Suprapubic skin (tissue), 4 donors: ENCODE data around the gene REEP3.

Source experiments
- EP300 ChIP-seq: sonication (generic); formaldehyde crosslinking; IDR thresholded peaks from one replicate; pipeline ENCODE4 v1.6.1; 2017; ENCODE audit warnings: antibody characterized with exemption
- POLR2A ChIP-seq, 2 donors: fragments of 450-650 bp; IDR thresholded peaks; one replicate each; pipeline ENCODE4 v1.6.1; 2017; ENCODE audit warnings: antibody characterized with exemption in 2 of 2, mild to moderate bottlenecking in 2 of 2, moderate library complexity in 2 of 2
- POLR2AphosphoS5 ChIP-seq, 3 donors: sonication (generic); formaldehyde crosslinking; IDR thresholded peaks; one replicate each; pipeline ENCODE4 v1.6.1; 2017; ENCODE audit warnings: antibody characterized with exemption in 3 of 3
- TF ChIP-seq, protein P1 (sequence below), 2 donors: fragments of 200-600 bp in 1 of 2; fragments of 450-650 bp in 1 of 2; sonication (generic) in 1 of 2; IDR thresholded peaks; one replicate each; pipeline ENCODE4 v1.5.1; 2016 to 2019; ENCODE audit warnings: antibody characterized with exemption in 2 of 2, mild to moderate bottlenecking in 1 of 2, moderate library complexity in 1 of 2

- TF ChIP-seq, protein P1, sequence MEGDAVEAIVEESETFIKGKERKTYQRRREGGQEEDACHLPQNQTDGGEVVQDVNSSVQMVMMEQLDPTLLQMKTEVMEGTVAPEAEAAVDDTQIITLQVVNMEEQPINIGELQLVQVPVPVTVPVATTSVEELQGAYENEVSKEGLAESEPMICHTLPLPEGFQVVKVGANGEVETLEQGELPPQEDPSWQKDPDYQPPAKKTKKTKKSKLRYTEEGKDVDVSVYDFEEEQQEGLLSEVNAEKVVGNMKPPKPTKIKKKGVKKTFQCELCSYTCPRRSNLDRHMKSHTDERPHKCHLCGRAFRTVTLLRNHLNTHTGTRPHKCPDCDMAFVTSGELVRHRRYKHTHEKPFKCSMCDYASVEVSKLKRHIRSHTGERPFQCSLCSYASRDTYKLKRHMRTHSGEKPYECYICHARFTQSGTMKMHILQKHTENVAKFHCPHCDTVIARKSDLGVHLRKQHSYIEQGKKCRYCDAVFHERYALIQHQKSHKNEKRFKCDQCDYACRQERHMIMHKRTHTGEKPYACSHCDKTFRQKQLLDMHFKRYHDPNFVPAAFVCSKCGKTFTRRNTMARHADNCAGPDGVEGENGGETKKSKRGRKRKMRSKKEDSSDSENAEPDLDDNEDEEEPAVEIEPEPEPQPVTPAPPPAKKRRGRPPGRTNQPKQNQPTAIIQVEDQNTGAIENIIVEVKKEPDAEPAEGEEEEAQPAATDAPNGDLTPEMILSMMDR (IDR thresholded peaks at IDR 0.05) = no peak
- no peak for TF ChIP-seq POLR2A (IDR thresholded peaks at IDR 0.05)
- no peak for TF ChIP-seq EP300
- no peak for TF ChIP-seq POLR2AphosphoS5 (IDR thresholded peaks at IDR 0.05)
Measured at GRCh38 chr10:63548860-63549259, 27.7 kb downstream of the REEP3 start.
